ENCODE measurements around the gene LCTL. TPM values are rescaled to one million over a fixed set of nuclear protein-coding genes. Genes with fewer than 3 reads are reported as not detected.

The LCTL gene, protein sequence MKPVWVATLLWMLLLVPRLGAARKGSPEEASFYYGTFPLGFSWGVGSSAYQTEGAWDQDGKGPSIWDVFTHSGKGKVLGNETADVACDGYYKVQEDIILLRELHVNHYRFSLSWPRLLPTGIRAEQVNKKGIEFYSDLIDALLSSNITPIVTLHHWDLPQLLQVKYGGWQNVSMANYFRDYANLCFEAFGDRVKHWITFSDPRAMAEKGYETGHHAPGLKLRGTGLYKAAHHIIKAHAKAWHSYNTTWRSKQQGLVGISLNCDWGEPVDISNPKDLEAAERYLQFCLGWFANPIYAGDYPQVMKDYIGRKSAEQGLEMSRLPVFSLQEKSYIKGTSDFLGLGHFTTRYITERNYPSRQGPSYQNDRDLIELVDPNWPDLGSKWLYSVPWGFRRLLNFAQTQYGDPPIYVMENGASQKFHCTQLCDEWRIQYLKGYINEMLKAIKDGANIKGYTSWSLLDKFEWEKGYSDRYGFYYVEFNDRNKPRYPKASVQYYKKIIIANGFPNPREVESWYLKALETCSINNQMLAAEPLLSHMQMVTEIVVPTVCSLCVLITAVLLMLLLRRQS
- total RNA-seq = not detected

DNA sequence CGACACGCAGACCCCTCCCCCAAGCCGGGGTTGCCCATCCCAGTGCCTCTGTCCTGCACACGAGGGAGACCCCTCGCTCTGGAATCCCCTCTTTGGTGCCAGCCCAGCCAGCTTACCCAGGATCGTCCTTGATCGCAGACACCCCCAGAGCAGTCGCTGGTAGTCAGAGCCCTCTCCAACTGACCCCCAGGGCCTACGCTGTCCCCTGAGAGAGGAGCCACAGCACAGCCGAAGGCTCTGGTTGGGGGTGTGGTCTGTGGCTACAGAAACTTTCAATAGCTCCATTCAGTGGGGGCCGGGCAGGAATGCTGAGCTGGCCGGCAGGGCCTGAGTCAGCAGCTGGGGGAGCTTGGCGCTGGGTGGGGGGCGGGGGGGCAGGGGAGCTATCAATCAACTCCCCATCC is at the start of gene LCTL:
Gene LCTL (minus strand): TSS at position 258 of the 404 bp plus-strand sequence. CDS start 633 bp downstream, outside the sequence.
- no peaks in the 10 kb centered on the region for H3K9me3 ChIP-seq
- H3K4me1 ChIP-seq = no peaks in the 10 kb centered on the region
- H3K27me3 ChIP-seq = peaks cover 0 to 3% (median 0%) of the 10 kb centered on the region in 3 donors
- DNase-seq = no peak
- H3K27ac ChIP-seq = no peak within 1 kb of the TSS
- TF ChIP-seq POLR2A (IDR thresholded peaks at IDR 0.05) (no peak), CTCF (IDR thresholded peaks at IDR 0.05 in 4 of 5, conservative IDR thresholded peaks at IDR 0.05 in 1 of 5) (no peak)
- in situ Hi-C loops (cut with MboI; ENCODE audit: low sequenced_read_pairs in 4 of 4) (no loop called here), intact Hi-C loops (cut with DNase I; ENCODE audit: low total_unique reads) (no loop called here)
- H3K4me3 ChIP-seq = no peak within 1 kb of the TSS
- ATAC-seq = no peak
- H3K36me3 ChIP-seq = no peaks in the 10 kb centered on the region

DNA sequence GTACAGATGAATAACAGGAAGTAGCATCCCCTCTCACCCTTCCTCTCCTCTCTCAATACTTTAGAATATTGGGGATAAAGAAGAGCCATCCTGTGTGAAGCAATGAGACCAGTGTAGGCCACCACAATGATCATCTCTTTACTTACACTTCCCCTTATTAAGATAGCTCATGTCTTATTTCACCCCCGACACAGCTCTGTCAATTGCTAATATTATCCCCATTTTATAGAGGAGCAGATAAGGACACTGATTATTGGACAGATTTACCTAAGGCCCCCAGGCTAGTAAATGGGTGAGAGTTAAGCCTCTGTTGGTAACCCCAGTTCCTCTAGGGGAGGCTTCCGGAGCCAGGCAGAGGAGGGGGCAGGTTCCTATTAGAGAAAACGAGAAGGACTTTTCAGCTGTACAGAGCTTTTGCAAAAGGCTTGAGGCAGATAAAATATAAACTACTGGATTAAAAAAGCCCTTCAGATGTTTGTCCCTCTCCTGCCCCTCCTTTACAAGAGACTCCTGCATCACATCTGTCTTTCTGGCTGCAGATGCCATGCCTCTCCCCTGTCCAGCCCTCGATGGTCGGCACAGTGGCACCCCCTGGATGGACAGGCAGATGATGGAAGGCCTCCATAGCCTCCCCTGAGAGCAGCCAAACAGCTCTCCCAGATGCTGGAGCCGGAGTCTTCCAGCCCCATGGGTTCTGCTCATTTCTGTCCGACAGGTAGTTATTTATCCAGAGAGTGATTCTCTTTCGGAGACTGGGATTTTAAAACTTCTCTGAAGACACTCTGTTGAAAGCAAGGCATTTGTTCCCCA is 49.4 kb upstream of the LCTL start:
- TF ChIP-seq CTCF (IDR thresholded peaks at IDR 0.05 in 4 of 5, conservative IDR thresholded peaks at IDR 0.05 in 1 of 5) (no peak), POLR2A (IDR thresholded peaks at IDR 0.05) (no peak)
- no peaks in the 10 kb centered on the region for H3K36me3 ChIP-seq
- H3K9me3 ChIP-seq = no peaks in the 10 kb centered on the region
- no peak for DNase-seq
- peaks cover 0 to 4% of the 10 kb centered on the region in 2 donors for H3K4me1 ChIP-seq
- H3K4me3 ChIP-seq = no peak overlapping the region
- no peak for ATAC-seq
- no peak overlapping the region for H3K27ac ChIP-seq
- intact Hi-C loops (cut with DNase I; ENCODE audit: low total_unique reads) = no loop called here
- H3K27me3 ChIP-seq = peaks cover 0 to 5% (median 3%) of the 10 kb centered on the region in 3 donors
- in situ Hi-C loops (cut with MboI; ENCODE audit: low sequenced_read_pairs in 4 of 4) = loop anchor here in 2 of 4 donors (10.0 to 25.0 kb wide), 2 partner anchors 160 to 172 kb away; no protein-coding TSS in a partner anchor

- H3K27me3 ChIP-seq = no peaks in the 10 kb centered on the region
- peaks cover 0 to 4% of the 10 kb centered on the region in 2 donors for H3K4me1 ChIP-seq
- no peak for DNase-seq
- H3K4me3 ChIP-seq = no peak overlapping the region
- no peaks in the 10 kb centered on the region for H3K9me3 ChIP-seq
- no peaks in the 10 kb centered on the region for H3K36me3 ChIP-seq
- TF ChIP-seq POLR2A (IDR thresholded peaks at IDR 0.05) (no peak), CTCF (IDR thresholded peaks at IDR 0.05 in 4 of 5, conservative IDR thresholded peaks at IDR 0.05 in 1 of 5) (no peak)
- no peak for ATAC-seq
- intact Hi-C loops (cut with DNase I; ENCODE audit: low total_unique reads) = no loop called here
- in situ Hi-C loops (cut with MboI; ENCODE audit: low sequenced_read_pairs in 4 of 4) = loop anchor here in 2 of 4 donors (10.0 to 25.0 kb wide), 2 partner anchors 160 to 173 kb away; no protein-coding TSS in a partner anchor
- H3K27ac ChIP-seq = no peak overlapping the region
Observed at GRCh38 chr15:66614456-66614855, 48.7 kb upstream of the LCTL start.

DNA sequence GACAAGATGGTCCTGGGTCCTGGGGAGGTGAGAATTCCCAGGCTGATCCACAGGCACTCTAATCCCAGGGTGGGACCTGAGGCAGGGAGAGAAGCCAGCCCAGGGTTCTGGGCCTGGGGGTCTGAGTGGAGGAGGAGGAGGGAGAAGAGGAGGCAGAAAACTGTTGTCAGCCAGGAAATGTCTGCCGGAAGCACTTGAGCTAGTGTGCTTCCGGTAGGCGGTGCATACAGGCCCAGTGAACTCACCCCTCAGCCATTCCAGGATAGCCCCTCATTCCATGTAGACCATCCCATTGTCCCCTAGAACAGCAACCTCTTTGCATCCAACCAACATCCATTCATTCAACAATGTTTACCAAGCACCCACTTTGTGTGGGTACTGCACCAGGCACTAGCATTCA is 47.9 kb upstream of the LCTL start:
- no peak for ATAC-seq

More for the DNA sequence above, 47.9 kb upstream of the LCTL start:
- intact Hi-C loops (cut with DNase I; ENCODE audit: low total_unique reads) = no loop called here
- Histone ChIP-seq H3K27ac (no peak overlapping the region), H3K4me1 (peaks cover 0 to under 1% of the 10 kb centered on the region in 2 donors), H3K27me3 (no peaks in the 10 kb centered on the region), H3K36me3 (no peaks in the 10 kb centered on the region), H3K4me3 (no peak overlapping the region), H3K9me3 (no peaks in the 10 kb centered on the region)
- in situ Hi-C loops (cut with MboI; ENCODE audit: low sequenced_read_pairs in 4 of 4) = loop anchor here in 2 of 4 donors (10.0 to 25.0 kb wide), 2 partner anchors 161 to 174 kb away; no protein-coding TSS in a partner anchor
- TF ChIP-seq POLR2A (IDR thresholded peaks at IDR 0.05) (no peak), CTCF (IDR thresholded peaks at IDR 0.05 in 4 of 5, conservative IDR thresholded peaks at IDR 0.05 in 1 of 5) (no peak)
- no peak for DNase-seq

Data from gastrocnemius medialis (tissue), 4 donors.